GM21576 (cell line): Measurements from ENCODE around the gene NLRP6.
"Not testable (repeated sequence)": the region's sequence is repeated elsewhere in the genome, so short reads cannot be mapped to it uniquely, and the experiment has no call there.

Experiments used
- ATAC-seq: cut with Tn5 transposase; IDR thresholded peaks from one replicate; pipeline ENCODE4 v1.9.1; 2021; ENCODE audit warnings: mild to moderate bottlenecking, moderate library complexity; ENCODE audit not compliant: unreplicated experiment

NLRP6 gene

GRCh38 chr11:319121-319887 is 41.1 kb downstream of the NLRP6 start:
- peak; percentile 6 for ATAC-seq

DNA sequence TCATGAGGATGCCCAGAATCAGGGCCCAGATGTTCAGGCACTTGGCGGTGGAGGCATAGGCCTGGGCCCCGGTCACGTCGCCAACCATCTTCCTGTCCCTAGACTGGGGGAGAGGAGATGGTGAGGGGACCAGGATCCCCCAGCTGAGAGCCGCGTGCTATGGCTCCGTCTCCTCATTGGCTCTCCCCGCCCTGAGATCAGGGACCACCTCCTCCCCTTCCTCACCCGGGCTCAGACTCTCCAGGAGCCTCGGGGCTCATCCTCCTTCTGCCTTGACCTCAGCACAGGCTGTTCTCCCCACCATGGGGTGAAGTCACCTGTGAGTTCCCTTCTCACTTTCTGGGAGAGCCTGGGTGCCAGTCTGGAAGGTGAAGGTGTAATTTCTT is 41.7 kb downstream of the NLRP6 start:
- not testable (repeated sequence) for ATAC-seq

GRCh38 chr11:324156-324555 is 45.9 kb downstream of the NLRP6 start:
- ATAC-seq: no peak

DNA sequence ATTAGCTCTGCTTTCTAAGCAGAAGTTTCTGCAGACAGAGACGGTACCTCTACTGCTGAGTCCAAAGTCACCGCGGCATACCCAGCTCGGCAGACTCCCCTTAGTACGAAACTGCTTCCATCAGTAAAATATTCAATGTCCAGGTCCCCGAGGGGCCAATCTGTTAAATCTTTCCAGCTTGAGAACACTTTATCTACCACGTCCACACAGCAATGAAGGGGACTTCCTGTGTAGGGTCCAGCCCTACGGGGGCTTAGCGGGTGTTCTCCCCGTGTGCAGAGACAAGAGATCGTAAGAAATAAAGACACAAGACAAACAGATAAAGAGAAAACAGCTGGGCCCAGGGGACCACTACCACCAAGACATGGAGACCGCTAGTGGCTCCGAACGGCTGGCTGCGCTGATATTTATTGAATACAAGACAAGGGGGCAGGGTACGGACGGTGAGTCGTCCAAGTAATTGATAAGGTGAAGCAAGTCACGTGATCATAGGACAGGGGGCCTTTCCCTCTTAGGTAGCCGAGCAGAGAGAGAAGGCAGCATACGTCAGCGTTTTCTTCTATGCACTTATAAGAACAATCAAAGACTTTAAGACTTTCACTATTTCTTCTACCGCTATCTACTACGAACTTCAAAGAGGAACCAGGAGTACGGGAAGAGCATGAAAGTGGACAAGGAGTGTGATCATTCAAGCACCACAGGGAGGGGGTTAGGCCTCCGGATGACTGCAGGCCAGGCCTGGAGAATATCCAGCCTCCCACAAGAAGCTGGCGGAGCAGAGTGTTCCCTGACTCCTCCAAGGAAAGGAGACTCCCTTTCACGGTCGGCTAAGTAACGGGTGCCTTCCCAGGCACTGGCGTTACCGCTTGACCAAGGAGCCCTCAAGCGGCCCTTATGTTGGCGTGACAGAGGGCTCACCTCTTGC is 46.6 kb downstream of the NLRP6 start:
- not testable (repeated sequence) for ATAC-seq

DNA sequence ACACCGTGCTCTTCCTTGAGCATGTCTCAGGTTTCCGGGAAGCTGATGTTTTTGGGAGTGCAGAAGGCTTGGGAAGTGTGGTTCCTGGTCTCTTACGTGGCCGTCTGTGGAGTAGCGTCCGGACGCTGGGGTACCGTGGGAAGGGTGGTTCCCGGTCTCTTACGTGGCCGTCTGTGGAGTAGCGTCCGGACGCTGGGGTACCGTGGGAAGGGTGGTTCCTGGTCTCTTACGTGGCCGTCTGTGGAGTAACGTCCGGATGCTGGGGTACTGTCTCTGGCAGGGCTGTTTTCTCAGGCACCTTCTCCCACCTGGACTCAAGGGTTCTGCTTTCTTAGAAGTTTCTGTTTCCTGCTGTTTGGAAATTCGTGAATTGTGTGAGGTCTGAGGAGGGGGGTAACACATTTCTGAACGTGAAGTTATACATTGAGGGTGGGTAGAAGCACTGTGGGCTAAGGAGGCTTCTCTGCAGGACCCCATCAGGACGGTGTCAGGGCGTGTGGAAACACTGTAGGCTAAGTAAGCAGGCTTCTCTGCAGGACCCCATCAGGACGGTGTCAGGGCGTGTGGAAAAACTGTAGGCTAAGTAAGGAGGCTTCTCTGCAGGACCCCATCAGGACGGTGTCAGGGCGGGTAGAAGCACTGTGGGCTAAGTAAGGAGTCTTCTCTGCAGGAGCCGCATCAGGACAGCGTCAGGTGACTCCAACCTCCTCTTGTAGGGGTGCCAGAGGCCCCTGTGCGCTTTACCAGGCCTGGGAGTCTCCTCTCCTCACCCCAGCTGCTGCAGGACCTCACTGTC is 47.8 kb downstream of the NLRP6 start:
- no peak for ATAC-seq

GRCh38 chr11:326592-326841 is 48.3 kb downstream of the NLRP6 start:
- no peak for ATAC-seq

DNA sequence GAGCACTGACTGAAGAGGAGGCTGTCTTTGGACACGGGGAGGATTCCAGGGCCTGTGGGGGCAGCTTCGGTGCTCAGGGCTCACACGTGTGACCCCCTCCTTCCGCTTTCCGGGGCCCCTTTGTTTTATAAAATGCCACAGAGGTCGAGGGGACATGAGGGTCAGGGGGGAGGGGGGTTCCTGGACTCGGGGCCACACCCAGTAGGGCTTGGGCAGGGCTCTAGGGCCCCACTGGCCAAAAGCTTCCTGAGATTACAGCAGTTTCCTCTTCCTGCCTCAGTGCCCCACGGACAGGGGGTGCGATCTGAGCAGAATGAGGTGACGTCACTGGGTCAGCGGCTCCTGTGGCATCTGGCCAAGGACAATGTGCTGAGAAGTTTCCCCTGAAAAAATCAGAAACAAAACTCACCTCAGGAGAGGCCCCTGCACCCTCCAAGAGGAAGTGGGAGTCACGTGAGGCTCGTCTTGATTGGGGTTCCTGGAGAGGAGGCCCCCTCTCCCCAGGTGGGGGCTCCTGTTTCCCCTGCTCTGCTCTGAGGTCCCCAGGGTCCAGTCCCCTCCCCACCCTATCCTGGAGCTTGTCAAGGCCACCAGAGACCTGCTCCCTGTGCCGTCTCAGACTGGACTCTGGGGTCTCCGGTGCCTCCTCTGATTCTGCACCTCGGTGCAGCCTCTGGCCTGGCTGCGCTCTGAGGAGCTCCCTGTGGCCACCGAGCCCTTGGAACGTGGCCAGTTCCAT is 48.8 kb downstream of the NLRP6 start:
- peak; percentile 69 for ATAC-seq

- ATAC-seq: no peak
Observed at GRCh38 chr11:327581-327923, 49.3 kb downstream of the NLRP6 start.

GRCh38 chr11:328012-328411 is 49.8 kb downstream of the NLRP6 start:
- ATAC-seq: no peak

DNA sequence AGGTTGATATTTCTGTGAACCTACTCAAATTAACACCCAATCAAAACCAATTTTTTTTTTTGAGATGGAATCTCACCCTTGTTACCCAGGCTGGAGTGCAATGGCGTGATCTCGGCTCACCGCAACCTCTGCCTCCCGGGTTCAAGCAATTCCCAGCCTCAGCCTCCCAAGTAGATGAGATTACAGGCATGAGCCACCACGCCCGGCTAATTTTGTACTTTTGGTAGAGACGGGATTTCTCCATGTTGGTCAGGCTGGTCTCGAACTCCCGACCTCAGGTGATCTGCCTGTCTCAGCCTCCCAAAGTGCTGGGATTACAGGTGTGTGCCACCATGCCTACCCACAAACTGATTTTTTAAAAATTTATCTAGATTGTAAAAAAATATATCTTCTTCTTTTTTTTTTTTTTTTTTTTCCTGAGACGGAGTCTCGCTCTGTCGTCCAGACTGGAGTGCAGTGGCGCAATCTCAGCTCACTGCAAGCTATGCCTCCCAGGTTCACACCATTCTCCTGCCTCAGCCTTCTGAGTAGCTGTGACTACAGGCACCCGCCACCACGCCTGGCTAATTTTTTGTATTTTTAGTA is 50.4 kb downstream of the NLRP6 start:
- not testable (repeated sequence) for ATAC-seq

DNA sequence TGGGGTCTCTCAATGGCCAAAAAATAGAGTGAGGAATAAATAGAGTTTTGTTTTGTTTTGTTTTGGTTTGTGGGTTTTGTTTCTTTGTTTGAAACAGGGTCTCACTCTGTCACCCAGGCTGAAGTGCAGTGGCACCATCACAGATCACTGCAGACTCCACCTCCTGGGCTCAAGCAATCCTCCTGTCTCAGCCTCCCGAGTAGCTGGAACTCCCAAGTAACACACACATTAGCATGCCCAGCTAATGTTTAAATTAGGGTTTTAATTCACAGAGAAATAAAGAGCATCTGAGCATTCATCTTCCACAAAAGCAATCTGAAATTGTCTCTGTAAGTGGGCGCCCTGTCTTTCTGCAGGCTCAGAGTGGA is 51.7 kb downstream of the NLRP6 start:
- ATAC-seq: no peak

- ATAC-seq: no peak
Observed at GRCh38 chr11:330307-330693, 52.1 kb downstream of the NLRP6 start.

DNA sequence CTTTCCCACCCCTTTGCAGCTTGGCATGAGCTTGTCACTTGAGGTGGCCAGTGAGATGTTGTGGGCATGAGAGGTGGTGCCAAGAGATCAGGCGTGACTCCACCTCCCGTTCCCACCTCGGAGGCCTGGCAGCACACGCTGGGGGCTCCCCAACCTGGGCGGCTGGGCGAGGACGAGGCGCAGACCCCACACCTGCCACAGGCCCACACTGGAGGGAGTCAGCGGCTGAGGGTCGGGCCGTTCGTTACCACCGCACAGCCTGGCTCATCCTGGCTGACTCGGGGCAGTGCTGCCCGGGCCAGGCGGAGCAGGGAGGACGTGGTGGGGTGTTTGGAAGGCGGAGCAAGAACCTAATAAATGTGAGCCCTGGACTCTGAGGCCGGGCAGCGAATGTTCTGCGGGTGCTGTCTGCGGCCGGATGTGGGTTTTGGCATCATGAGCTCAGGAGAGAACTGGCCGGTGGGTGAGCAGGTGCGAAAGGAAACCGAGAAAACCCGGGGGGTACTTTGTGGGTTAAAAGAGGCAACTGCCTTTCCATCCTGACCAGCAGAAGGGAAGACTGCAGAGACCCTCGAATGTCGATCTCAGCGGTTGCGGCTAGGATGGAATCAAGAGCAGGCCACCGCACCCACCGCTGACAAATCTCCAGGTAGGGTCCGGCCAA is 52.6 kb downstream of the NLRP6 start:
- ATAC-seq: no peak

GRCh38 chr11:331358-332060 is 53.3 kb downstream of the NLRP6 start:
- no peak for ATAC-seq

DNA sequence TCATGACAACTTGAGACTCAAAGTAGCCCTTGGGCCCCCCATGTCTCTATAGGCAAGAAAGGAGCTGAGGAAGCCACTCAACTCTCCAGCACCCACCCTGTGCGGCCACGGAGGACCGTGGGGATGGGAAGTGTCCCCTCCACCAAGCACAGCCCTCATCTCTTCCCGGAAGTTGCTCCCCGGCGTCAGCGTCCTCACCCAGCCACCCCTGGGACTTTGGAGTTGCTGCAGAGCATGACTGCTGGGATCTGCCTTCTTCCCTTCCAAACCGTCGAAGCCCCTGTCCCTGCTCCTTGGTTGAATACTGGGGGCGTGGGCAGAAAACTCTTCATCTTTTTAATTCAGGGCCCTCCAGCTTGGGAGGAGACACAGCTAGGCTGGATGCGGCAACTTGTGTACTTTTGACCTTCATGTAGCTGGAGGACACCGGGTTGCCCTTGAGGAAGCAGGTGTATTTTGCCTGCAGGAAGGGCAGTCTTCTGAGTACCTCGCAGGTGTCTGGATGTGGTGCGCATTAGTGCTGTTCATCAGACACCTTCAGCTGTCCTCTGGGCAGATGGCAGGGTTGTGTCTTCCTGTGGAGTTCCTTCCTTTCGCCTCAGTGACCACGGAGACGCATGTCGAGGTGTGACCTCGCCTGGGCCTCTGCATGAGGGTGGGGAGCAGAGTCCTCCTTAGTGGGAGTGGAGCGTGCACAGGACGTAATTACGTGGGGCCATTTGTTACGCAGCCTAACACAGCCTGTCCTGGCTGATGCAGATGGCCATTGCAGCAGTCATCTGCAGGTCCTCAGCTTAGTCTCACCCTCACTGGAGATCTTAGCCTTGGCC is 54.7 kb downstream of the NLRP6 start:
- ATAC-seq: no peak

- not testable (repeated sequence) for ATAC-seq
Observed at GRCh38 chr11:333616-334263, 55.5 kb downstream of the NLRP6 start.

- ATAC-seq: no peak
Observed at GRCh38 chr11:334264-334994, 56.2 kb downstream of the NLRP6 start.
